Smooth muscle cell of trachea (primary cell): ENCODE measurements around the gene OCLN. TPM values are rescaled to one million over a fixed set of nuclear protein-coding genes. Genes with fewer than 3 reads are reported as not detected.

Source experiments
- total RNA-seq: library from RNA; depleted of rRNA; stranded (reverse); fragments of >200 nt; gene quantifications from 2 replicates; pipeline ENCODE4 v1.2.1, GENCODE V29; 2014

The OCLN gene
- total RNA-seq = 1.0 and 2.2 TPM in 2 replicates

GRCh38 chr5:69492391-69492922 is at the start of gene OCLN:
Gene OCLN (plus strand): TSS chr5:69492790. CDS start chr5:69504245, 11,455 bp downstream.

GRCh38 chr5:69559908-69560330 is 67.3 kb downstream of the OCLN start, which contains the start of gene GTF2H2C:
Gene GTF2H2C (plus strand): TSS chr5:69560191. CDS start chr5:69565133, 4,942 bp downstream.

Other genes starting within 250 kb of the OCLN start
- 5.6 and 7.7 TPM in 2 replicates for gene CCDC125, start 160.0 kb upstream of the OCLN start, total RNA-seq
- 20.7 and 30.8 TPM in 2 replicates for gene AK6, start 123.3 kb upstream of the OCLN start, total RNA-seq
- 62.2 and 88.9 TPM in 2 replicates for gene TAF9, start 123.3 kb upstream of the OCLN start, total RNA-seq
- 26.1 and 26.3 TPM in 2 replicates for gene RAD17, start 123.0 kb upstream of the OCLN start, total RNA-seq
- 0.15 and 0.17 TPM in 2 replicates for gene MARVELD2, start 77.7 kb upstream of the OCLN start, total RNA-seq
- gene GTF2H2C, start 67.4 kb downstream of the OCLN start, total RNA-seq = 31.9 and 48.9 TPM in 2 replicates